HL-60 (cell line): ENCODE results near the gene GFOD2.

Source experiments
- DNase-seq, 2 experiments: peaks; one replicate each; pipeline ENCODE4 v3.0.0-alpha.2; 2010 to 2020; ENCODE audit warnings: low read depth in 1 of 2, low spot score in 1 of 2
- H3K27ac ChIP-seq: fragments of 250-450 bp; sonication (Bioruptor Pico); replicated peaks from 2 replicates; pipeline ENCODE4 v1.5.1; 2020; ENCODE audit warnings: mild to moderate bottlenecking, moderate library complexity
- H3K27me3 ChIP-seq: fragments of 250-450 bp; sonication (Bioruptor Pico); 2 replicates; pipeline ENCODE4 v1.5.1; 2021; ENCODE audit warnings: mild to moderate bottlenecking, moderate library complexity; ENCODE audit not compliant: insufficient read depth, poor library complexity, severe bottlenecking
- H3K4me3 ChIP-seq: replicated peaks from 2 replicates; pipeline ENCODE4 v1.5.1; 2011; ENCODE audit warnings: mild to moderate bottlenecking, control low read depth, low read length; ENCODE audit not compliant: insufficient read depth
- CTCF ChIP-seq: IDR thresholded peaks from one replicate; pipeline ENCODE4 v1.5.1; 2011; ENCODE audit warnings: low read length, control low read depth, inconsistent platforms; ENCODE audit not compliant: insufficient read depth
- GABPA ChIP-seq: IDR thresholded peaks from 2 replicates; pipeline ENCODE4 v1.6.1; 2012; ENCODE audit warnings: low read depth
- POLR2AphosphoS5 ChIP-seq: IDR thresholded peaks from 2 replicates; pipeline ENCODE4 v1.6.1; 2012; ENCODE audit warnings: low read depth
- SPI1 ChIP-seq: IDR thresholded peaks from 2 replicates; pipeline ENCODE4 v1.6.1; 2012; ENCODE audit warnings: low read depth, mild to moderate bottlenecking, borderline replicate concordance
- TF ChIP-seq, protein P1 (sequence below): IDR thresholded peaks from 2 replicates; pipeline ENCODE4 v1.6.1; 2012; ENCODE audit warnings: low read depth; ENCODE audit not compliant: insufficient replicate concordance

GFOD2 gene

DNA sequence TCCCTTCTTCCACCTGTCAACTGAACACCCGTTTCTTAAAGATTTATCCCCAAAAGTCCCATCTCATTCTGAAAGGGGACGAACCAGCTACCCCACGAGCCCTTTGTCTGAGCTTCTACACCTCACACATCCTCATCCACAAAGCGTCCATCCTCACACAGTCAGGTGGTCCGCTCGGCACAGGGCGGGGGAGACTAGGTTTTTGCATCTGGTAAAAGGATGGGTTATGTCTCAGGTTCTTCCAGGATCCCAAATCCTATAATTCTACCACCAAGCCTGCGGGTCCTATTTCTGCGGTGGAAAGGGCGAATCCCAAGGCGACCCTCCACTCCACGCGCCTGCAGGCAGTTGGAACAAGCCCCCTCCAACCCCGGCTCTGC, 458 bp downstream of the GFOD2 start:
- H3K27me3 ChIP-seq: no peaks in the 10 kb centered on the region
- H3K27ac ChIP-seq: peak overlapping the region; percentile 82
- no peak for TF ChIP-seq POLR2AphosphoS5
- TF ChIP-seq, protein P1, sequence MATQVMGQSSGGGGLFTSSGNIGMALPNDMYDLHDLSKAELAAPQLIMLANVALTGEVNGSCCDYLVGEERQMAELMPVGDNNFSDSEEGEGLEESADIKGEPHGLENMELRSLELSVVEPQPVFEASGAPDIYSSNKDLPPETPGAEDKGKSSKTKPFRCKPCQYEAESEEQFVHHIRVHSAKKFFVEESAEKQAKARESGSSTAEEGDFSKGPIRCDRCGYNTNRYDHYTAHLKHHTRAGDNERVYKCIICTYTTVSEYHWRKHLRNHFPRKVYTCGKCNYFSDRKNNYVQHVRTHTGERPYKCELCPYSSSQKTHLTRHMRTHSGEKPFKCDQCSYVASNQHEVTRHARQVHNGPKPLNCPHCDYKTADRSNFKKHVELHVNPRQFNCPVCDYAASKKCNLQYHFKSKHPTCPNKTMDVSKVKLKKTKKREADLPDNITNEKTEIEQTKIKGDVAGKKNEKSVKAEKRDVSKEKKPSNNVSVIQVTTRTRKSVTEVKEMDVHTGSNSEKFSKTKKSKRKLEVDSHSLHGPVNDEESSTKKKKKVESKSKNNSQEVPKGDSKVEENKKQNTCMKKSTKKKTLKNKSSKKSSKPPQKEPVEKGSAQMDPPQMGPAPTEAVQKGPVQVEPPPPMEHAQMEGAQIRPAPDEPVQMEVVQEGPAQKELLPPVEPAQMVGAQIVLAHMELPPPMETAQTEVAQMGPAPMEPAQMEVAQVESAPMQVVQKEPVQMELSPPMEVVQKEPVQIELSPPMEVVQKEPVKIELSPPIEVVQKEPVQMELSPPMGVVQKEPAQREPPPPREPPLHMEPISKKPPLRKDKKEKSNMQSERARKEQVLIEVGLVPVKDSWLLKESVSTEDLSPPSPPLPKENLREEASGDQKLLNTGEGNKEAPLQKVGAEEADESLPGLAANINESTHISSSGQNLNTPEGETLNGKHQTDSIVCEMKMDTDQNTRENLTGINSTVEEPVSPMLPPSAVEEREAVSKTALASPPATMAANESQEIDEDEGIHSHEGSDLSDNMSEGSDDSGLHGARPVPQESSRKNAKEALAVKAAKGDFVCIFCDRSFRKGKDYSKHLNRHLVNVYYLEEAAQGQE: no peak
- TF ChIP-seq CTCF: no peak
- TF ChIP-seq GABPA: no peak
- TF ChIP-seq SPI1: no peak
- H3K4me3 ChIP-seq: peak overlapping the region; percentile 98
- peak in 1 of 2 experiments; percentile 7 for DNase-seq

DNA sequence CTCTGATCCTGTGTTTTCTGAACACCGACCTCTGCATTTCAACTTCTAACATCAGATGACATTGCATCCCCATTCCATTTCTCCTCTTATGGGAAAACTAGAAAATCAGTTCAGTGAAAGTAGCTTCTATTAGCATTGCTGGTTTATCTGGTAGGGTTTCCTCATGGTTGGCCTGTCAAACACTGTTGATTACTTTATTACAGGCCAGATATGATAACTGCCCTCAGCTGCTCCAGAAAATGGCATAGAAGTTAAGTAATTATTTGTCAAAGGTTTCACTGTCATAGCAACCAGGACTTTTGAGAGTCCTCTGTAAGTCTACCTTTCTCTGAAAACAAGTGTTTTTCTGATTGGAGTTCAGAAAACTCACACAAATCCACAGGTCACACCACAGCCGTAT, 3.0 kb downstream of the GFOD2 start:
- Histone ChIP-seq H3K4me3 (no peak overlapping the region), H3K27ac (no peak overlapping the region), H3K27me3 (no peaks in the 10 kb centered on the region)
- no peak for TF ChIP-seq CTCF
- no peak for TF ChIP-seq SPI1
- no peak for TF ChIP-seq GABPA
- TF ChIP-seq, protein P1: no peak
- TF ChIP-seq POLR2AphosphoS5: no peak
- peak in 1 of 2 experiments; percentile 11 for DNase-seq

DNA sequence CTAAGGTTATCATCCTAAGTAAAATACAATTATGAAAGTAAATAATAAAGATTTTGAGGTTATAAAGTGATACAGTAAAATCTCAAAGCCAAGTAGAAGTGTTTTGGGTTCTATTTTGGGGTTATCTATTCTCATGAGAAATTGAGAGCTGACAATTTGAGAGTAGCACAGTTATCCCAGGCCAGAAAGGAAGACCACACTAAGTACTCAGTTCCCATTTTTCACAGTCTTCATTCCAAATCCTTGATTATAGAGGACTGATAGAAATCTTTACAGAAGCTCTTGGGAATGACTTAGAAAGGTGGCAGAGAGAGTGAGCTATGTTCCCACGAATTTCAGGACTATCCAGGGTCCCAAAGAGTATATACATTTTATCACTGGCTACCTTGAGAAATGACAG, 4.6 kb downstream of the GFOD2 start:
- Histone ChIP-seq H3K4me3 (no peak overlapping the region), H3K27me3 (no peaks in the 10 kb centered on the region), H3K27ac (no peak overlapping the region)
- DNase-seq: no peak
- TF ChIP-seq SPI1 (no peak), GABPA (no peak), CTCF (no peak), POLR2AphosphoS5 (no peak)
- TF ChIP-seq, protein P1: no peak
